Measurements from ENCODE around the gene ESF1. TPM values are rescaled to one million over a fixed set of nuclear protein-coding genes. Genes with fewer than 3 reads are reported as not detected.

The ESF1 gene
- total and polyA plus RNA-seq, 2 of the 8 experiments (the other 6 are each of a cell fraction or from before 2014, with no cell fraction given) = 1.1 to 32.9 TPM

GRCh38 chr20:13794667-13795066 lies 9.9 kb upstream of the ESF1 start:
- H3K14ac ChIP-seq (ENCODE audit: insufficient read length) = no peak overlapping the region
- peaks cover 21 to 79% (median 49%) of the 10 kb centered on the region in 4 experiments for H3K36me3 ChIP-seq (ENCODE audit: control insufficient read depth in 2 of 4, insufficient read depth in 4 of 4, low read length in 3 of 4)
- no peak overlapping the region for H3K56ac ChIP-seq (replicated peaks; ENCODE audit: insufficient read length, low read depth, low read length)
- POLR2A ChIA-PET (ENCODE audit: partially characterized antibody) = interaction anchor here (0.6 to 6.0 kb wide), 2 partner anchors 9 to 263 kb away, joined by 3 to 28 read pairs; partner anchors contain the start of genes ESF1 and NDUFAF5
- no peak overlapping the region for H2BK15ac ChIP-seq (ENCODE audit: low read length)
- H2BK5ac ChIP-seq (ENCODE audit: low read depth, low read length) = no peak overlapping the region
- no peak overlapping the region for H3K9ac ChIP-seq (replicated peaks in 1 of 4; ENCODE audit: extremely low read depth in 1 of 4, low read depth in 3 of 4, low read length in 3 of 4)
- no peaks in the 10 kb centered on the region; a peak in 1 of 4 replicates for H3K79me2 ChIP-seq (ENCODE audit: control insufficient read depth in 1 of 2, insufficient read depth in 2 of 2, low read length in 2 of 2)
- peaks cover 0 to 2% of the 10 kb centered on the region in 2 experiments for H4K20me1 ChIP-seq (replicated peaks in 1 of 2; ENCODE audit: control insufficient read depth in 1 of 2, insufficient read depth in 2 of 2, low read length in 2 of 2)
- no peak overlapping the region for H3K18ac ChIP-seq (ENCODE audit: extremely low read depth, low read length)
- no peak overlapping the region for H4K5ac ChIP-seq (ENCODE audit: insufficient read length, low read depth, low read length)
- CTCF ChIA-PET (ENCODE audit: partially characterized antibody) = interaction anchor here (0.8 to 2.6 kb wide), 3 partner anchors 9 to 26 kb away, joined by 3 to 9 read pairs (median 8); partner anchors contain the start of genes ESF1 and NDUFAF5
- no peaks in the 10 kb centered on the region for H3K23me2 ChIP-seq (ENCODE audit: low read depth, low read length)
- no peaks in the 10 kb centered on the region for H3K9me3 ChIP-seq (ENCODE audit: insufficient read depth in 2 of 2, low read depth in 1 of 2, low read length in 1 of 2)
- TF ChIP-seq KDM5A (IDR thresholded peaks at IDR 0.05; ENCODE audit: low read length) (no peak), JUND (IDR thresholded peaks at IDR 0.05; ENCODE audit: low read length) (no peak), CTBP2 (IDR thresholded peaks at IDR 0.05; ENCODE audit: borderline replicate concordance, insufficient read depth, insufficient read length, low read length) (no peak), BACH1 (IDR thresholded peaks at IDR 0.05; ENCODE audit: low read length) (no peak), CEBPB (IDR thresholded peaks at IDR 0.05; ENCODE audit: low read depth, low read length) (no peak), SP1 (IDR thresholded peaks at IDR 0.05; ENCODE audit: low read depth, low read length) (no peak), CBX8 (IDR thresholded peaks at IDR 0.05; ENCODE audit: borderline replicate concordance, low read depth, low read length) (no peak)
- TF ChIP-seq, protein P1, sequence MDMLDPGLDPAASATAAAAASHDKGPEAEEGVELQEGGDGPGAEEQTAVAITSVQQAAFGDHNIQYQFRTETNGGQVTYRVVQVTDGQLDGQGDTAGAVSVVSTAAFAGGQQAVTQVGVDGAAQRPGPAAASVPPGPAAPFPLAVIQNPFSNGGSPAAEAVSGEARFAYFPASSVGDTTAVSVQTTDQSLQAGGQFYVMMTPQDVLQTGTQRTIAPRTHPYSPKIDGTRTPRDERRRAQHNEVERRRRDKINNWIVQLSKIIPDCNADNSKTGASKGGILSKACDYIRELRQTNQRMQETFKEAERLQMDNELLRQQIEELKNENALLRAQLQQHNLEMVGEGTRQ (IDR thresholded peaks at IDR 0.05; ENCODE audit: low read length) = no peak
- no peaks in the 10 kb centered on the region for H3K27me3 ChIP-seq (replicated peaks in 1 of 4; ENCODE audit: control insufficient read depth in 3 of 4, extremely low read depth in 1 of 4, insufficient read depth in 3 of 4, low read length in 3 of 4)
- no peaks in the 10 kb centered on the region for H3K4me1 ChIP-seq (replicated peaks in 1 of 4; ENCODE audit: control insufficient read depth in 3 of 4, insufficient read depth in 4 of 4, low read length in 3 of 4)
- H3K4me2 ChIP-seq (ENCODE audit: insufficient read depth in 1 of 2, low read depth in 2 of 2, low read length in 2 of 2) = no peak overlapping the region
- H3K27ac ChIP-seq (ENCODE audit: low read depth, low read length) = no peak overlapping the region
- DNase-seq (ENCODE audit: low read depth in 1 of 2, low spot score in 2 of 2) = no peak
- no peak overlapping the region for H4K91ac ChIP-seq (replicated peaks; ENCODE audit: insufficient read length, low read length)
- H2AK5ac ChIP-seq (ENCODE audit: low read depth, low read length) = no peak overlapping the region
- WGBS, 2 experiments (ENCODE audit: extremely low coverage in 1 of 2, insufficient coverage in 1 of 2, insufficient read length in 1 of 2, insufficient replicate concordance in 2 of 2, low coverage in 1 of 2, low lambda C conversion rate in 2 of 2, missing lambda C conversion rate in 1 of 2) = 93% methylated on average over 6 of the region's 6 CpGs; no CpG with 5 or more reads in 1 of the 2 experiments
- H2BK12ac ChIP-seq (ENCODE audit: low read depth, low read length) = no peak overlapping the region
- H3K4ac ChIP-seq (replicated peaks; ENCODE audit: insufficient read length, low read depth, low read length) = no peak overlapping the region
- no peak overlapping the region for H2AFZ ChIP-seq (ENCODE audit: low read length)
- no peak overlapping the region for H4K8ac ChIP-seq (ENCODE audit: extremely low read depth, insufficient read depth, low read length)
- no peak overlapping the region for H3K4me3 ChIP-seq (ENCODE audit: extremely low read depth in 1 of 4, insufficient read depth in 2 of 4, low read depth in 3 of 4, low read length in 4 of 4)
- no peak overlapping the region for H3K23ac ChIP-seq (ENCODE audit: insufficient read length)
- H2BK120ac ChIP-seq (replicated peaks; ENCODE audit: low read depth, low read length) = no peak overlapping the region
- no peak overlapping the region for H2BK20ac ChIP-seq (ENCODE audit: low read length)
- FAIRE-seq = no peak
- 0 out of 2 replicates have a peak, but pooled peaks cover 2% of the 10 kb centered on the region for H3K79me1 ChIP-seq (ENCODE audit: low read depth, low read length)

Measured in H1 (cell line).